ENCODE data around the gene ZNF576. TPM values are rescaled to one million over a fixed set of nuclear protein-coding genes. Genes with fewer than 3 reads are reported as not detected.

ZNF576 gene
- total and polyA plus RNA-seq, 9 of the 15 experiments (the other 6 are each of a cell fraction or from before 2014, with no cell fraction given), result 6.8 to 18.2 (median 12.2) TPM

GRCh38 chr19:43634506-43634871 lies 38.1 kb downstream of the ZNF576 start:
- no peaks in the 10 kb centered on the region for H3K79me2 ChIP-seq (ENCODE audit: control insufficient read depth, insufficient read depth, low read length)
- H4K20me1 ChIP-seq (replicated peaks; ENCODE audit: control insufficient read depth, insufficient read depth, low read length), result no peaks in the 10 kb centered on the region
- no peak overlapping the region for H3K4me2 ChIP-seq (ENCODE audit: insufficient read depth, low read length)
- no peak for FAIRE-seq
- no peak for ATAC-seq
- no peaks in the 10 kb centered on the region for H3K36me3 ChIP-seq (ENCODE audit: control insufficient read depth, insufficient read depth, low read length)
- no peaks in the 10 kb centered on the region for H3K9me1 ChIP-seq (ENCODE audit: control insufficient read depth, insufficient read depth, low read length)
- intact Hi-C loops (cut with micrococcal nuclease) (no loop called here), in situ Hi-C loops (cut with MboI) (no loop called here)
- DNase-seq (ENCODE audit: extremely low read depth in 1 of 4, low spot score in 3 of 4), result no peak
- no TSS peak for BruUV-seq (replicated peaks)
- H3K27me3 ChIP-seq (ENCODE audit: control insufficient read depth in 2 of 2, insufficient read depth in 2 of 2, low read length in 2 of 2), result peaks cover 9% of the 10 kb centered on the region in 2 experiments
- 0% methylated on average over 1 of the region's 5 CpGs for WGBS (ENCODE audit: insufficient coverage, low coverage, missing lambda C conversion rate)
- no peak overlapping the region for H2AFZ ChIP-seq (ENCODE audit: low read depth, low read length)
- CTCF ChIA-PET (ENCODE audit: low intra/inter-chr PET ratio), result no interaction called here
- TF ChIP-seq MEIS2 (IDR thresholded peaks at IDR 0.05; ENCODE audit: partially characterized antibody) (no peak), RFX1 (IDR thresholded peaks at IDR 0.05) (peak; percentile 40; the same call in 1 of the 2 replicates)
- H3K4me1 ChIP-seq (replicated peaks in 1 of 2; ENCODE audit: control insufficient read depth in 2 of 2, insufficient read depth in 2 of 2, low read length in 2 of 2), result peaks cover 13 to 25% of the 10 kb centered on the region in 2 experiments; a peak in 4 of 5 replicates
- no peak overlapping the region for H3K27ac ChIP-seq (ENCODE audit: extremely low read depth, low read depth, low read length)
- peak overlapping the region in 1 of 2 experiments; percentile 86; a peak in 2 of 4 replicates for H3K9ac ChIP-seq (ENCODE audit: insufficient read depth in 1 of 2, low read depth in 2 of 2, low read length in 2 of 2)
- POLR2A ChIA-PET, result interaction anchor here (0.6 to 1.1 kb wide), 3 partner anchors 8 to 40 kb away, joined by 3 to 4 read pairs (median 3); no protein-coding TSS in a partner anchor
- no peaks in the 10 kb centered on the region for H3K9me3 ChIP-seq (replicated peaks; ENCODE audit: control insufficient read depth, insufficient read depth, low read depth, low read length)
- no peak overlapping the region for H3K4me3 ChIP-seq

DNA sequence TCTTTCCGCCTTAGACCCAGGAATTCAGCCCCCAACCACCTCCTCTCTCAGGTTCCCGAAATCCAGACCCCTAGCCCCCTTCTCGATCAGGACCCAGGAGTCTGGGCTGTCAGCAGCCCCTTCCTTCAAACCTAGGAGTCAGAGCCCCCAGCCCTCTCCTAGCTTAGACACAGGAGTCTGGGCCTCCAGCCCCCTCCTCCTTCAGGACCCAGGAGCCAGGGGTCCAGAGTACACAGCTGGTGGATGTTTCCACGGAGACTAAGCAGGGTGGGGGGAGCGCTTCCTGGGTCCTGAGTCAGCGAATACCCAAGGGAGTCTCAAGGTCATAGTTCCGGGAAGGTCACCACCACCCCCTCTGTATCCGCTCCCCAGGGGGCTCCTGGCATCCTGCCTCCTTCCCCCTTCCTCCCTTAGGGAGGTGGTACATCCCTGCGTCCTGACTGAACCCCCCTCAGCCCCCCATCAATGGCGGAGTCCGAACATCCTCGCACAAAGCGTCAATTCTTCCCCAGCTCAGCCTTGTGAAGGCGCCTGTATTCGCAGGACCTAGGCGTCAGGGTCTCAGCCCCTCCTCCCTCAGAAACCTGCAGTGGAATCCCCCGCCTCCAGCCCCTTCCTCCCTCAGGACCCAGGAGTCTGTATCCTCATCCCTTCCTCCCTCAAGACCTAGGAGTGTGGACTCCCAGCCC lies 38.6 kb downstream of the ZNF576 start:
- WGBS (ENCODE audit: insufficient coverage, low coverage, missing lambda C conversion rate), result 18% methylated on average over 12 of the region's 17 CpGs
- H3K36me3 ChIP-seq (ENCODE audit: control insufficient read depth, insufficient read depth, low read length), result no peaks in the 10 kb centered on the region
- FAIRE-seq (peak; percentile 29), ATAC-seq (peak; percentile 14; the same call in 1 of the 3 replicates), DNase-seq (ENCODE audit: extremely low read depth in 1 of 4, low spot score in 3 of 4) (peak in 1 of 4 experiments; percentile 26)
- intact Hi-C loops (cut with micrococcal nuclease), result no loop called here
- peaks cover 13 to 28% of the 10 kb centered on the region in 2 experiments; a peak in 4 of 5 replicates for H3K4me1 ChIP-seq (replicated peaks in 1 of 2; ENCODE audit: control insufficient read depth in 2 of 2, insufficient read depth in 2 of 2, low read length in 2 of 2)
- no TSS peak for BruUV-seq (replicated peaks)
- POLR2A ChIA-PET, result interaction anchor here (0.7 kb wide), 1 partner anchor 41 kb away, joined by 3 read pairs; no protein-coding TSS in a partner anchor
- no peak overlapping the region for H3K4me3 ChIP-seq
- H2AFZ ChIP-seq (ENCODE audit: low read depth, low read length), result peak overlapping the region; percentile 47
- CTCF ChIA-PET (ENCODE audit: low intra/inter-chr PET ratio), result no interaction called here
- no peaks in the 10 kb centered on the region for H4K20me1 ChIP-seq (replicated peaks; ENCODE audit: control insufficient read depth, insufficient read depth, low read length)
- H3K79me2 ChIP-seq (ENCODE audit: control insufficient read depth, insufficient read depth, low read length), result no peaks in the 10 kb centered on the region
- no peaks in the 10 kb centered on the region for H3K9me3 ChIP-seq (replicated peaks; ENCODE audit: control insufficient read depth, insufficient read depth, low read depth, low read length)
- no peak overlapping the region for H3K27ac ChIP-seq (ENCODE audit: extremely low read depth, low read depth, low read length)
- peaks cover 9% of the 10 kb centered on the region in 2 experiments for H3K27me3 ChIP-seq (ENCODE audit: control insufficient read depth in 2 of 2, insufficient read depth in 2 of 2, low read length in 2 of 2)
- H3K4me2 ChIP-seq (ENCODE audit: insufficient read depth, low read length), result peak overlapping the region; percentile 18; the same call in 1 of the 2 replicates
- peak overlapping the region; percentile 17 to 86; a peak in 3 of 4 replicates for H3K9ac ChIP-seq (ENCODE audit: insufficient read depth in 1 of 2, low read depth in 2 of 2, low read length in 2 of 2)
- in situ Hi-C loops (cut with MboI), result no loop called here
- no peaks in the 10 kb centered on the region for H3K9me1 ChIP-seq (ENCODE audit: control insufficient read depth, insufficient read depth, low read length)
- TF ChIP-seq ZNF740 (CRISPR knock-in tag; IDR thresholded peaks at IDR 0.05) (no peak), ZNF740 (tag; IDR thresholded peaks at IDR 0.05) (peak in 1 of 2 experiments; percentile 54; a peak in 1 of 4 replicates), ZNF316 (IDR thresholded peaks at IDR 0.05) (peak; percentile 94), TCF7L2 (IDR thresholded peaks at IDR 0.05; ENCODE audit: low read depth, low read length) (peak; percentile 65; the same call in 1 of the 2 replicates), MAFF (IDR thresholded peaks at IDR 0.05; ENCODE audit: low read length) (peak; percentile 66), BRCA1 (IDR thresholded peaks at IDR 0.05) (no peak), BRCA1 (CRISPR knock-in tag; IDR thresholded peaks at IDR 0.05) (no peak), TFAP4 (CRISPR knock-in tag; IDR thresholded peaks at IDR 0.05; ENCODE audit: borderline replicate concordance) (peak; percentile 68; the same call in 1 of the 2 replicates), ESRRA (IDR thresholded peaks at IDR 0.05; ENCODE audit: borderline replicate concordance, low read depth) (peak; percentile 87), C11orf30 (IDR thresholded peaks at IDR 0.05; ENCODE audit: low read depth) (peak; percentile 88), MAFK (IDR thresholded peaks at IDR 0.05; ENCODE audit: low read length) (peak; percentile 52)
- TF ChIP-seq, protein P1, sequence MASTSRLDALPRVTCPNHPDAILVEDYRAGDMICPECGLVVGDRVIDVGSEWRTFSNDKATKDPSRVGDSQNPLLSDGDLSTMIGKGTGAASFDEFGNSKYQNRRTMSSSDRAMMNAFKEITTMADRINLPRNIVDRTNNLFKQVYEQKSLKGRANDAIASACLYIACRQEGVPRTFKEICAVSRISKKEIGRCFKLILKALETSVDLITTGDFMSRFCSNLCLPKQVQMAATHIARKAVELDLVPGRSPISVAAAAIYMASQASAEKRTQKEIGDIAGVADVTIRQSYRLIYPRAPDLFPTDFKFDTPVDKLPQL (IDR thresholded peaks at IDR 0.05; ENCODE audit: extremely low read depth, insufficient read length), result no peak
